K562 (cell line): Measurements from ENCODE around the gene IGLL1. TPM values are rescaled to one million over a fixed set of nuclear protein-coding genes. Genes with fewer than 3 reads are reported as not detected.

Experiments used
- CBX1 ChIP-seq: sonication (generic); IDR thresholded peaks from 2 replicates; pipeline ENCODE4 v1.6.1; 2016; ENCODE audit warnings: antibody characterized with exemption, low read depth, mild to moderate bottlenecking
- CTBP1 ChIP-seq: fragments of 450-650 bp; IDR thresholded peaks from 2 replicates; pipeline ENCODE4 v1.6.1; 2016; ENCODE audit warnings: borderline replicate concordance
- ESRRB ChIP-seq: fragments of 250-450 bp; sonication (Bioruptor Pico); IDR thresholded peaks from 2 replicates; pipeline ENCODE4 v1.5.0; 2020; ENCODE audit warnings: mild to moderate bottlenecking, moderate library complexity, borderline replicate concordance
- IRF1 ChIP-seq: sonication (generic); formaldehyde crosslinking; IDR thresholded peaks from 2 replicates; pipeline ENCODE4 v1.8.0; 2022; ENCODE audit warnings: missing genetic modification reagents, mild to moderate bottlenecking, borderline replicate concordance
- MBD1 ChIP-seq: fragments of 250-450 bp; sonication (Bioruptor Pico); IDR thresholded peaks from 2 replicates; pipeline ENCODE4 v1.8.0; 2022; ENCODE audit warnings: inconsistent platforms
- MBD2 ChIP-seq: sonication (generic); IDR thresholded peaks from 2 replicates; pipeline ENCODE4 v1.6.1; 2016; ENCODE audit warnings: low read depth, borderline replicate concordance
- PRMT5 ChIP-seq: sonication (generic); formaldehyde crosslinking; IDR thresholded peaks from 2 replicates; pipeline ENCODE4 v1.5.0; 2020; ENCODE audit warnings: missing genetic modification reagents
- SRSF3 ChIP-seq: fragments of 200-400 bp; formaldehyde crosslinking; IDR thresholded peaks from 2 replicates; pipeline ENCODE4 v1.6.1; 2016; ENCODE audit warnings: mild to moderate bottlenecking, low read length, moderate library complexity; ENCODE audit not compliant: insufficient read depth
- STAT6 ChIP-seq: sonication (generic); formaldehyde crosslinking; IDR thresholded peaks from 2 replicates; pipeline ENCODE4 v1.8.1; 2023; ENCODE audit warnings: mild to moderate bottlenecking, missing genetic modification reagents
- TCF7 ChIP-seq: sonication (generic); IDR thresholded peaks from 2 replicates; pipeline ENCODE4 v1.6.1; 2016; ENCODE audit warnings: antibody characterized with exemption, borderline replicate concordance
- TCFL5 ChIP-seq: fragments of 250-450 bp; sonication (Bioruptor Pico); conservative IDR thresholded peaks from 2 replicates; pipeline ENCODE4 v1.6.1; 2021; ENCODE audit warnings: mild to moderate bottlenecking, moderate library complexity, matching md5 sums
- THAP12 ChIP-seq: fragments of 250-450 bp; sonication (Bioruptor Pico); IDR thresholded peaks from 2 replicates; pipeline ENCODE4 v1.9.0; 2021; ENCODE audit warnings: mild to moderate bottlenecking, inconsistent platforms
- XRCC4 ChIP-seq: IDR thresholded peaks from one replicate; pipeline ENCODE4 v1.6.1; 2011; ENCODE audit not compliant: insufficient read depth, insufficient read length; ENCODE audit errors: extremely low read depth
- ZHX1 ChIP-seq: fragments of 150-350 bp; conservative IDR thresholded peaks from 2 replicates; pipeline ENCODE4 v1.6.1; 2014; ENCODE audit warnings: low read length
- ZNF133 ChIP-seq: fragments of 250-450 bp; sonication (Bioruptor Pico); IDR thresholded peaks from 2 replicates; pipeline ENCODE4 v1.4.0; 2020; ENCODE audit warnings: mild to moderate bottlenecking
- ZNF140 ChIP-seq: fragments of 250-450 bp; sonication (Bioruptor Pico); IDR thresholded peaks from 2 replicates; pipeline ENCODE4 v1.8.0; 2021; ENCODE audit warnings: moderate library complexity, mild to moderate bottlenecking, inconsistent platforms
- ZNF197 ChIP-seq: fragments of 200-800 bp; sonication (Bioruptor generic); IDR thresholded peaks from 2 replicates; pipeline ENCODE4 v1.6.1; 2016; ENCODE audit warnings: low read depth, missing genetic modification characterization, missing compliant biosample characterization
- ZNF586 ChIP-seq: fragments of 450-650 bp; formaldehyde crosslinking; conservative IDR thresholded peaks from 2 replicates; pipeline ENCODE4 v1.4.0; 2020; ENCODE audit warnings: mild to moderate bottlenecking, moderate library complexity
- polyA plus RNA-seq, 8 experiments: library from polyadenylated mRNA; depleted of rRNA in 4 of 8; stranded (reverse) in 5 of 8; unstranded in 3 of 8; fragments of >200 nt; fragmentation: Nextera tagmentation in 2 of 8; fragmentation: Illumina TruSeq in 1 of 8; extraction: Ambion mirVana in 2 of 8; extraction: Trizol in 1 of 8; gene quantifications; 2 replicates each; pipeline versions ENCODE4 v1.2.1 to v1.2.3, GENCODE V29; 2011 to 2014; ENCODE audit warnings: inconsistent platforms in 1 of 8, missing spikeins in 1 of 8
- total RNA-seq, 7 experiments: library from RNA; depleted of rRNA in 6 of 7; stranded (reverse); fragments of >200 nt in 6 of 7; fragmentation: Illumina TruSeq in 2 of 7; extraction: Trizol in 2 of 7; gene quantifications; 2 replicates each; pipeline versions ENCODE4 v1.2.1 to v1.2.3, GENCODE V29; 2011 to 2021; ENCODE audit warnings: low replicate concordance in 1 of 7

IGLL1 gene
- total and polyA plus RNA-seq, 9 of the 15 experiments (the other 6 are each of a cell fraction or from before 2014, with no cell fraction given), result 0.10 to 0.32 (median 0.20) TPM; not detected in 6

GRCh38 chr22:23539135-23539838 lies 40.8 kb downstream of the IGLL1 start (continued):
- TF ChIP-seq ZNF140 (CRISPR knock-in tag) (no peak), ZNF197 (CRISPR knock-in tag) (no peak), IRF1 (CRISPR knock-in tag) (no peak), ESRRB (CRISPR knock-in tag) (no peak), TCFL5 (CRISPR knock-in tag) (no peak), THAP12 (CRISPR knock-in tag) (no peak), ZHX1 (no peak), TCF7 (no peak), ZNF133 (CRISPR knock-in tag) (no peak), SRSF3 (no peak), PRMT5 (CRISPR knock-in tag) (no peak), CTBP1 (peak; percentile 47; the same call in 1 of the 2 replicates), MBD1 (CRISPR knock-in tag) (no peak), MBD2 (no peak), CBX1 (no peak), STAT6 (CRISPR knock-in tag) (no peak), ZNF586 (CRISPR knock-in tag) (no peak), XRCC4 (no peak)
